ENCODE measurements around the gene DSTN. TPM values are rescaled to one million over a fixed set of nuclear protein-coding genes. Genes with fewer than 3 reads are reported as not detected.

DSTN gene
- total RNA-seq, 1 experiment from 2014 or later: 202 TPM

- POLR2A ChIA-PET: no interaction called here
- TF ChIP-seq ZBTB33 (IDR thresholded peaks at IDR 0.05; ENCODE audit: extremely low read depth, insufficient replicate concordance, low read length) (no peak), RAD21 (IDR thresholded peaks at IDR 0.05; ENCODE audit: low read depth) (no peak), ZFX (IDR thresholded peaks at IDR 0.05) (no peak), JUND (IDR thresholded peaks at IDR 0.05) (no peak)
- Histone ChIP-seq H4K20me1 (ENCODE audit: insufficient read depth) (no peaks in the 10 kb centered on the region), H3K4me1 (ENCODE audit: control insufficient read depth in 1 of 2, insufficient read depth in 2 of 2, low read length in 2 of 2) (no peaks in the 10 kb centered on the region), H3K79me2 (ENCODE audit: insufficient read depth, low read length) (no peaks in the 10 kb centered on the region), H3K9me2 (ENCODE audit: insufficient read depth) (no peaks in the 10 kb centered on the region), H3K27me3 (ENCODE audit: insufficient read depth, low read length) (no peaks in the 10 kb centered on the region), H3K4me3 (replicated peaks in 1 of 2; ENCODE audit: low read depth in 1 of 2, low read length in 2 of 2) (no peak overlapping the region), H3K27ac (ENCODE audit: low read depth, low read length) (no peak overlapping the region), H3K4me2 (ENCODE audit: low read length) (no peak overlapping the region), H2AFZ (ENCODE audit: low read depth, low read length, poor library complexity, severe bottlenecking) (no peak overlapping the region), H3K9me3 (ENCODE audit: control insufficient read depth in 1 of 2, insufficient read depth in 1 of 2, low read depth in 1 of 2, low read length in 2 of 2) (no peaks in the 10 kb centered on the region), H3K36me3 (ENCODE audit: control insufficient read depth in 1 of 2, insufficient read depth in 2 of 2, low read length in 2 of 2) (peaks cover 11 to 31% of the 10 kb centered on the region in 2 experiments; a peak in 3 of 4 replicates), H3K9ac (ENCODE audit: low read length) (no peak overlapping the region)
- ATAC-seq: no peak
- RAD21 ChIA-PET (ENCODE audit: low non-redundant PET in 1 of 2, low total read pairs in 2 of 2, uncharacterized antibody in 2 of 2, unreplicated experiment in 2 of 2): no interaction called here
- intact Hi-C loops (cut with micrococcal nuclease): no loop called here
- BruUV-seq (replicated peaks): no TSS peak
- CTCF ChIA-PET: no interaction called here
- DNase-seq (ENCODE audit: low read depth, low spot score): no peak
Observed at GRCh38 chr20:17622851-17623508, 53.1 kb downstream of the DSTN start.

- H3K27ac ChIP-seq (ENCODE audit: low read depth, low read length): no peak overlapping the region
- H3K4me2 ChIP-seq (ENCODE audit: low read length): no peak overlapping the region
- ATAC-seq: no peak
- no peak for DNase-seq (ENCODE audit: low read depth, low spot score)
- H2AFZ ChIP-seq (ENCODE audit: low read depth, low read length, poor library complexity, severe bottlenecking): no peak overlapping the region
- intact Hi-C loops (cut with micrococcal nuclease): no loop called here
- H3K9ac ChIP-seq (ENCODE audit: low read length): no peak overlapping the region
- POLR2A ChIA-PET: no interaction called here
- H3K36me3 ChIP-seq (ENCODE audit: control insufficient read depth in 1 of 2, insufficient read depth in 2 of 2, low read length in 2 of 2): peaks cover 3 to 29% of the 10 kb centered on the region in 2 experiments; a peak in 3 of 4 replicates
- H3K4me3 ChIP-seq (replicated peaks in 1 of 2; ENCODE audit: low read depth in 1 of 2, low read length in 2 of 2): no peak overlapping the region
- BruUV-seq (replicated peaks): no TSS peak
- H3K9me2 ChIP-seq (ENCODE audit: insufficient read depth): no peaks in the 10 kb centered on the region
- H3K4me1 ChIP-seq (ENCODE audit: control insufficient read depth in 1 of 2, insufficient read depth in 2 of 2, low read length in 2 of 2): no peaks in the 10 kb centered on the region
- RAD21 ChIA-PET (ENCODE audit: low non-redundant PET in 1 of 2, low total read pairs in 2 of 2, uncharacterized antibody in 2 of 2, unreplicated experiment in 2 of 2): no interaction called here
- no peaks in the 10 kb centered on the region for H3K79me2 ChIP-seq (ENCODE audit: insufficient read depth, low read length)
- H3K9me3 ChIP-seq (ENCODE audit: control insufficient read depth in 1 of 2, insufficient read depth in 1 of 2, low read depth in 1 of 2, low read length in 2 of 2): no peaks in the 10 kb centered on the region
- CTCF ChIA-PET: no interaction called here
- H3K27me3 ChIP-seq (ENCODE audit: insufficient read depth, low read length): no peaks in the 10 kb centered on the region
- no peaks in the 10 kb centered on the region for H4K20me1 ChIP-seq (ENCODE audit: insufficient read depth)
- no peak for TF ChIP-seq POLR2A (IDR thresholded peaks at IDR 0.05; ENCODE audit: borderline replicate concordance, extremely low read depth, insufficient read depth, insufficient read length)
- TF ChIP-seq SIN3A (IDR thresholded peaks at IDR 0.05; ENCODE audit: low read depth): no peak
- TF ChIP-seq YY1 (IDR thresholded peaks at IDR 0.05; ENCODE audit: extremely low read depth, insufficient replicate concordance, low read depth, low read length): no peak
- TF ChIP-seq CEBPB (IDR thresholded peaks at IDR 0.05; ENCODE audit: low read depth): no peak
- TF ChIP-seq JUND (IDR thresholded peaks at IDR 0.05): no peak
- TF ChIP-seq RAD21 (IDR thresholded peaks at IDR 0.05; ENCODE audit: low read depth): no peak
- no peak for TF ChIP-seq ZNF274 (IDR thresholded peaks at IDR 0.05; ENCODE audit: low read depth, low read length)
- TF ChIP-seq ATF3 (IDR thresholded peaks at IDR 0.05): no peak
- TF ChIP-seq CTCF (IDR thresholded peaks at IDR 0.05 in 2 of 3, conservative IDR thresholded peaks at IDR 0.05 in 1 of 3; ENCODE audit: borderline replicate concordance in 1 of 3, insufficient read depth in 1 of 3, low read depth in 2 of 3, low read length in 2 of 3): no peak
- no peak for TF ChIP-seq MAX (IDR thresholded peaks at IDR 0.05)
- TF ChIP-seq CBX3 (IDR thresholded peaks at IDR 0.05; ENCODE audit: low read depth): no peak
- no peak for TF ChIP-seq ZFX (IDR thresholded peaks at IDR 0.05)
Observed at GRCh38 chr20:17624070-17624469, 54.2 kb downstream of the DSTN start.
